Islet of Langerhans (tissue), 1 donor: Measurements from ENCODE around the gene TMEM218.
"Not testable (repeated sequence)": the region's sequence is repeated elsewhere in the genome, so short reads cannot be mapped to it uniquely, and the experiment has no call there.

Experiments used
- FAIRE-seq: peaks from one replicate; lab custom pipeline; 2011; peaks lifted over from hg19 to GRCh38; lab: Jason Lieb, UNC

The TMEM218 gene

GRCh38 chr11:125089481-125089880 lies 21.9 kb downstream of the TMEM218 start:
- FAIRE-seq: not testable (repeated sequence)

GRCh38 chr11:125088576-125089455 lies 22.6 kb downstream of the TMEM218 start:
- no peak for FAIRE-seq

GRCh38 chr11:125088123-125088522 lies 23.3 kb downstream of the TMEM218 start:
- FAIRE-seq: no peak

GRCh38 chr11:125086633-125087296 lies 24.7 kb downstream of the TMEM218 start:
- FAIRE-seq: no peak

DNA sequence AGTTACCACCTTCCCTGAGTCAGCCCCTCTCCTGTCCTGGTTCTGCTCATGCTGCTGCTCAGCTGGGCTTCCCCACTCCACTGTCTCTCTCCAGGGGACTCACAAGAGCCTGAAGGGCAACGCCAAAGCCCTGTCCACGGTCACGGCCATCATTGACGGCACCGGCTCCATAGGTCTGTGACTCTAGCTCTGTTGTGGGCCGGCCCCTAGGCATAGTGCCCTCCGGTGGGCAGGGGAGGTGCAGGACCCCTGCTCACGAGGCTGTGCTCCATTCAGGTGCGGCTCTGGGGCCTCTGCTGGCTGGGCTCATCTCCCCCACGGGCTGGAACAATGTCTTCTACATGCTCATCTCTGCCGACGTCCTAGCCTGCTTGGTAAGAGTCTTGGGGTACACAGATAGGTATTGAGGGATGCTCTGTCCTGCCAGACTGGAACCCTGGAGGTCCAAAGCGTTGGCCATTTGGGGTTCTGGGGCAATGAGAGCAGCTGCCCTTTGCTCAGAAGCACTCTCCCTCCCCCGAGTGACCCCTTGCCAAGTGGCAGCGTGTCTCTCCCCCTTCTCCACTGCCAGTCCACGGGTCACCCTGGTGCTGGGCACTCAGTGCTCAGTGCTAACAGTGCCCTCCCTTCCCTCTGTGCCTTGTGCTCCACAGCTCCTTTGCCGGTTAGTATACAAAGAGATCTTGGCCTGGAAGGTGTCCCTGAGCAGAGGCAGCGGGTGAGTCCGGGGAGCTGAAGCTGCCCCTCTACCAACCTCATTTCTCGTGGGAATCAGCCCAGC lies 25.9 kb downstream of the TMEM218 start:
- no peak for FAIRE-seq

DNA sequence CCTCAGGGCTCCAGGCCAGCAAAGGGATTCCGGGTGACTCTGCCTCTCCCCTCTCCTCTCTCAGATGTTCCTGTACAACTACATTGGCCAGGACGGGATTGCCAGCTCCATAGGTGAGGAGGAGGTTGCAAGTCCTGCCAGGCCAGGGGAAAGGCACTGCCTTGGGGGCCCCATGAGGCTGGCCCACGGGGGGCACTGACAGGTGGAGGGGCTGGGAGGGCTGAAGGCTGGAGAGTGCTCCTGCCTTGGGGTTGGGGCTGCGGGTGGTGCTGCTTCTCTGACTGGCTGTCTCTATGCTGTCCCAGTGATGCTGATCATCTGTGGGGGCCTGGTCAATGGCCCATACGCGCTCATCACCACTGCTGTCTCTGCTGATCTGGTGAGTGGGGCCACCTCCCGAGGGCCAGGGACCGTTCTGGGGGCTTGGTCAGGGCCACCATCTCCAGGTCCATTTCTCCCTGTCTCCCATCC lies 26.6 kb downstream of the TMEM218 start:
- no peak for FAIRE-seq

- FAIRE-seq: no peak
These were observed 27.4 kb downstream of the TMEM218 start for GRCh38 chr11:125084057-125084416.

- FAIRE-seq: no peak
These were observed 27.9 kb downstream of the TMEM218 start for GRCh38 chr11:125083312-125084056.

DNA sequence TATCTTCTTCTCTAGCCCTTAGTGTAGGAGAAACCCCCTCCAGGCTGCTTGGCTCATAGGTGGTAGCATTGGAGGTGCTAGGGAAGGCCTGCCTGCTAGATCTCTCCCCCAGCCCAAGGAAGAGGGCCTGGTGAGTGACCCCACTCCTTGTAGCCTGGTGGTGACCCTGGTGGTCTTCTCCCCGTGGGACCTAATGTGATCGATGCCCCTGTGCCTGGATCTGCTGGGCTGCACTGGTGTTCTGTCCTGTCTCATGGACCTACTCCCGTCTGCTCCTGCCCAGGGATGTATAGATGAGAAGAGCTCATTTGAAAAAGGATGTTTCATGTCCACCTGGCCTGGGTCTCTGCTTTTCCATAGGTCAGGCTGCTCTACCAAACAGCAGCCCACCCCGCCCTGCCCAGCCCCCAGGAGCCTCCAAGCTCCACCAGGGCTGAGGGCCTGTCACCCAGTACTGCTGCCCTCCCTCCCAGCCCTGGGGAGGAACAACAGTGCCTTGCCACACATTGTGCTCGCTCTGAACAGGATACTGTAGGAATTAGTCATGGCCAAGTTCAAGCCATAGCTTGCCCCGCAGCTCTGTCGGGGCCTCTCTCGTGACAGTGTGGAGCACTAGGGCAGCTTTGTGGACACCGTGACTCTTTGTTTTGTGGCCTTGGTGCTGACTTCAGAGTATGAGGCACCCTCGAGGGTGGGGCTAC lies 28.7 kb downstream of the TMEM218 start:
- no peak for FAIRE-seq

- no peak for FAIRE-seq
These were observed 29.4 kb downstream of the TMEM218 start for GRCh38 chr11:125082040-125082439.

- no peak for FAIRE-seq
These were observed 30.2 kb downstream of the TMEM218 start for GRCh38 chr11:125081098-125081798.

GRCh38 chr11:125080531-125080911 lies 30.9 kb downstream of the TMEM218 start:
- FAIRE-seq: no peak

GRCh38 chr11:125079878-125080530 lies 31.4 kb downstream of the TMEM218 start:
- FAIRE-seq: no peak

DNA sequence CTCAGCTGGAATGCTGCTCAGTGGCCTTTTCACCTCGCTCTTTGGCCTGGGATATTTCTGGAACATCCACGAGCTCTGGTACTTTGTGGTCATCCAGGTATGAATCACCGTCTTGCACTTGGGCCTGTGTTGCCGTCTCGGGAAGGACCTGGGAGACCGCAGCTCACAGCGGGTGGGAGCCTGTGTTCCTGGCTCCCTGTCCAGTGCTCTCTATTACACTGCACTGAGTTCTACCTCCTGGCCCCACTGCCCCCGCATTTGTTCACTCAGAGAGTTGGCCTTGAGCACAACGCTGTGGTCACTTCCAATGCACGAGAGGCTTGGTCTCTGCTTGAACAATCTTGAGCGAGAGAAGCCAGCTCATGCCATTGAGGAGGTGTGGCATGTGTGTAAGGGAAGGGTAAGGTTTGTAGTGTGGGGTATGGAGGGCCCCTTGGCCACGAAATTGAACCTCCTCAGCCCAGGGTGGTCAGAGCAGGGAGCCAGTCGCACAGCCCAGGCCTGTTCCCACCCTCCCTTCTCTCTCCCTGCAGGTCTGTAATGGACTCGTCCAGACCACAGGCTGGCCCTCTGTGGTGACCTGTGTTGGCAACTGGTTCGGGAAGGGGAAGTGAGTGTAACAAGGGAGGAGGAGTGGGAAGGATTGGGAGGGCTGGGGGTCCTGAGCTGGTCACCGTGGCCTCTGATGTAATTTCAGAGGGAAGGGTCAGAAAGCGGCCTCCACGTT lies 32.1 kb downstream of the TMEM218 start:
- FAIRE-seq: no peak

- no peak for FAIRE-seq
These were observed 32.8 kb downstream of the TMEM218 start for GRCh38 chr11:125078516-125079140.

DNA sequence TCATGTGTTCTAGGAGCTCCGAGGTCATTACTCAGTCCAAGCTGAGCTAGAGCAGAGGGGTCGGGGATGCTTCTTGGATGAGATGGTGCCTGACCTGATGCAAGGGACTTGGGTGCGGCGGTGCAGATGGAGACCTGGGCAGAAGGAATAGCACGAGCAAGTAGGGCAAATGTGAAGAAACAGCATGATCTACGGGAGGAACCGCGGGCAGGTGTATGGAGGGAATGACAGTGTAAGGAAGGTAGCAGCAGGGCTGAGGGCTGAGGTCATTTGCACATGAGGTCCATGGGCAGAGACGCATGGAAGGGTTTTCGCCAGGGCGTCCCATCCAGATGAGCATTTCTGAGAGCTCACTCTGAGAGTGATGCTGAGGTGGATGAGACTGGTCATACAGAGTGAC lies 33.4 kb downstream of the TMEM218 start:
- no peak for FAIRE-seq

DNA sequence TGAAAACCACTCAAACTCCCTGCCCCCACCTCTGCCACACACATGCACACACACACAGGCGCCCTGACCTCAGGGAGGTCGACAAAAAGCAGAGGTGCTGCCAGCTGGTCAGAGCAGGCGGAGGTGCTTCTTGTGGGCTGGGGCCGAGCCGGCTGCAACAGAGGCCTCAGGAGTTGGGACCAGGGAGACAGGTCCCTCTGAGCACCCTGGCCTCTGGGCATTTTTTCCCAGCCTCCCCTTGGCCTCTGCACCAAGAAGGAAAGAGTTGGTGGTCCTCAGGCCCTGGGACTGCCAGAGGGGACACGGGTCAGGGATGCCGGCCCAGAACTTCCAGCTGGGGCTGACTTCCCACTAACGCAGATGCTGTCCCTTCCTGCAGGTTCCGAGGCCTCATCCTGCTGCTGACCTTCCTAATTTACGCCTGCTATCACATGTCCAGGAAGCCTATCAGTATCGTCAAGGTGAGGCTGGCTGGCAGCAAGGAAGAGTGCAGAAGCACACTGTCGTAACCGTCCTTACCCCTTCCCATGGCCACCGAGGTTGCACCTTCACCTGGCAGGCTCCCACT lies 35.0 kb downstream of the TMEM218 start:
- no peak for FAIRE-seq

- no peak for FAIRE-seq
These were observed 35.5 kb downstream of the TMEM218 start for GRCh38 chr11:125075900-125076317.

- FAIRE-seq: no peak
These were observed 36.2 kb downstream of the TMEM218 start for GRCh38 chr11:125075242-125075625.
